AG10803 (cell line): Measurements from ENCODE around the gene FN1.
A peak's percentile ranks its signal among the peaks of the same experiment; 100 is the strongest.

Source experiments
- DNase-seq: peaks from one replicate; pipeline ENCODE4 v3.0.0; 2010; ENCODE audit warnings: low read depth
- H3K4me3 ChIP-seq: 2 replicates; pipeline ENCODE4 v1.5.1; 2011; ENCODE audit warnings: mild to moderate bottlenecking, low read length, control low read depth
- CTCF ChIP-seq: conservative IDR thresholded peaks from 2 replicates; pipeline ENCODE4 v1.5.1; 2011; ENCODE audit warnings: mild to moderate bottlenecking, low read length, control low read depth, inconsistent platforms

The FN1 gene

GRCh38 chr2:215428060-215428910 is 7.6 kb downstream of the FN1 start:
- peak; percentile 36 for DNase-seq
- H3K4me3 ChIP-seq: peak overlapping the region; percentile 15
- TF ChIP-seq CTCF: no peak

GRCh38 chr2:215427585-215427984 is 8.3 kb downstream of the FN1 start:
- no peak for TF ChIP-seq CTCF
- H3K4me3 ChIP-seq: no peak overlapping the region
- DNase-seq: peak; percentile 31

GRCh38 chr2:215425021-215425782 is 10.7 kb downstream of the FN1 start:
- TF ChIP-seq CTCF: no peak
- peak; percentile 68 for DNase-seq
- no peak overlapping the region; the same call in 1 of the 2 replicates for H3K4me3 ChIP-seq

- H3K4me3 ChIP-seq: peak overlapping the region; percentile 16
- TF ChIP-seq CTCF: no peak
- peak; percentile 45 for DNase-seq
These were observed 11.8 kb downstream of the FN1 start for GRCh38 chr2:215423928-215424540.

GRCh38 chr2:215423234-215423633 is 12.6 kb downstream of the FN1 start:
- H3K4me3 ChIP-seq: peak overlapping the region; percentile 15
- TF ChIP-seq CTCF: no peak
- DNase-seq: peak; percentile 41

- peak; percentile 17 for DNase-seq
- no peak for TF ChIP-seq CTCF
- H3K4me3 ChIP-seq: no peak overlapping the region
These were observed 13.2 kb downstream of the FN1 start for GRCh38 chr2:215422676-215423075.
